ENCODE data around the gene PTPRM.

- TF ChIP-seq ISL1 (CRISPR knock-in tag; IDR thresholded peaks at IDR 0.05) (no peak), OSR1 (CRISPR knock-in tag; IDR thresholded peaks at IDR 0.05) (no peak), POU6F1 (CRISPR knock-in tag; IDR thresholded peaks at IDR 0.05; ENCODE audit: borderline replicate concordance, low read depth) (no peak), RARB (CRISPR knock-in tag; IDR thresholded peaks at IDR 0.05) (no peak), PATZ1 (CRISPR knock-in tag; IDR thresholded peaks at IDR 0.05; ENCODE audit: borderline replicate concordance) (no peak), ZFP30 (CRISPR knock-in tag; IDR thresholded peaks at IDR 0.05) (no peak), GLIS3 (CRISPR knock-in tag; IDR thresholded peaks at IDR 0.05) (no peak), ZFP3 (CRISPR knock-in tag; IDR thresholded peaks at IDR 0.05) (no peak), SNAI2 (CRISPR knock-in tag; IDR thresholded peaks at IDR 0.05) (no peak), ZNF8 (CRISPR knock-in tag; IDR thresholded peaks at IDR 0.05) (no peak), TOX (CRISPR knock-in tag; IDR thresholded peaks at IDR 0.05; ENCODE audit: borderline replicate concordance) (no peak)
- TF ChIP-seq, protein P1, sequence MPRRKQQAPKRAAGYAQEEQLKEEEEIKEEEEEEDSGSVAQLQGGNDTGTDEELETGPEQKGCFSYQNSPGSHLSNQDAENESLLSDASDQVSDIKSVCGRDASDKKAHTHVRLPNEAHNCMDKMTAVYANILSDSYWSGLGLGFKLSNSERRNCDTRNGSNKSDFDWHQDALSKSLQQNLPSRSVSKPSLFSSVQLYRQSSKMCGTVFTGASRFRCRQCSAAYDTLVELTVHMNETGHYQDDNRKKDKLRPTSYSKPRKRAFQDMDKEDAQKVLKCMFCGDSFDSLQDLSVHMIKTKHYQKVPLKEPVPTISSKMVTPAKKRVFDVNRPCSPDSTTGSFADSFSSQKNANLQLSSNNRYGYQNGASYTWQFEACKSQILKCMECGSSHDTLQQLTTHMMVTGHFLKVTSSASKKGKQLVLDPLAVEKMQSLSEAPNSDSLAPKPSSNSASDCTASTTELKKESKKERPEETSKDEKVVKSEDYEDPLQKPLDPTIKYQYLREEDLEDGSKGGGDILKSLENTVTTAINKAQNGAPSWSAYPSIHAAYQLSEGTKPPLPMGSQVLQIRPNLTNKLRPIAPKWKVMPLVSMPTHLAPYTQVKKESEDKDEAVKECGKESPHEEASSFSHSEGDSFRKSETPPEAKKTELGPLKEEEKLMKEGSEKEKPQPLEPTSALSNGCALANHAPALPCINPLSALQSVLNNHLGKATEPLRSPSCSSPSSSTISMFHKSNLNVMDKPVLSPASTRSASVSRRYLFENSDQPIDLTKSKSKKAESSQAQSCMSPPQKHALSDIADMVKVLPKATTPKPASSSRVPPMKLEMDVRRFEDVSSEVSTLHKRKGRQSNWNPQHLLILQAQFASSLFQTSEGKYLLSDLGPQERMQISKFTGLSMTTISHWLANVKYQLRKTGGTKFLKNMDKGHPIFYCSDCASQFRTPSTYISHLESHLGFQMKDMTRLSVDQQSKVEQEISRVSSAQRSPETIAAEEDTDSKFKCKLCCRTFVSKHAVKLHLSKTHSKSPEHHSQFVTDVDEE (CRISPR knock-in tag; IDR thresholded peaks at IDR 0.05) = no peak
- TF ChIP-seq, protein P2, sequence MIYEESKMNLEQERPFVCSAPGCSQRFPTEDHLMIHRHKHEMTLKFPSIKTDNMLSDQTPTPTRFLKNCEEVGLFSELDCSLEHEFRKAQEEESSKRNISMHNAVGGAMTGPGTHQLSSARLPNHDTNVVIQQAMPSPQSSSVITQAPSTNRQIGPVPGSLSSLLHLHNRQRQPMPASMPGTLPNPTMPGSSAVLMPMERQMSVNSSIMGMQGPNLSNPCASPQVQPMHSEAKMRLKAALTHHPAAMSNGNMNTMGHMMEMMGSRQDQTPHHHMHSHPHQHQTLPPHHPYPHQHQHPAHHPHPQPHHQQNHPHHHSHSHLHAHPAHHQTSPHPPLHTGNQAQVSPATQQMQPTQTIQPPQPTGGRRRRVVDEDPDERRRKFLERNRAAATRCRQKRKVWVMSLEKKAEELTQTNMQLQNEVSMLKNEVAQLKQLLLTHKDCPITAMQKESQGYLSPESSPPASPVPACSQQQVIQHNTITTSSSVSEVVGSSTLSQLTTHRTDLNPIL (CRISPR knock-in tag; IDR thresholded peaks at IDR 0.05; ENCODE audit: low read depth) = no peak
Measured at GRCh38 chr18:7855671-7856070, 288.6 kb downstream of the PTPRM start.

Data from SK-N-SH treated with all-trans-retinoic acid at 6 μM for 48 hours (cell line).